HepG2 (cell line): ENCODE measurements around the gene AP3B1. TPM values are rescaled to one million over a fixed set of nuclear protein-coding genes. Genes with fewer than 3 reads are reported as not detected.

ENCODE experiments used
- ATAC-seq: fragments of 200-7000 bp; cut with Tn5 transposase; 3 replicates; pipeline ENCODE4 v1.9.1; 2020; ENCODE audit warnings: mild to moderate bottlenecking, moderate library complexity
- BruUV-seq: library from RNA; stranded (reverse); fragments of 400-500 nt; replicated peaks from 2 replicates; lab custom pipeline; 2021; lab: Mats Ljungman, UMichigan
- CTCF ChIA-PET: fragments of 300-600 bp; formaldehyde crosslinking; extraction: SDS; loops from one replicate; lab custom pipeline; 2021; ENCODE audit warnings: low total read pairs, inconsistent platforms, low intra/inter-chr PET ratio; lab: Yijun Ruan, JAX
- POLR2A ChIA-PET: fragments of 350-600 bp; sonication (Branson Sonifier 250); formaldehyde crosslinking; loops from one replicate; lab custom pipeline; 2020; ENCODE audit warnings: antibody characterized with exemption, inconsistent platforms; lab: Yijun Ruan, JAX
- DNase-seq: peaks from one replicate; pipeline ENCODE4 v3.0.0-alpha.2; 2015; ENCODE audit warnings: low spot score
- FAIRE-seq: peaks from 3 replicates; lab custom pipeline; 2011; peaks lifted over from hg19 to GRCh38; lab: Jason Lieb, UNC
- H2AFZ ChIP-seq: one replicate; pipeline ENCODE4 v1.6.1; 2011; ENCODE audit warnings: low read length, inconsistent platforms
- H3K27ac ChIP-seq: fragments of 300-600 bp; 3 replicates; pipeline ENCODE4 v1.8.0; 2011; ENCODE audit warnings: mixed run types, mild to moderate bottlenecking, mixed read lengths, low read length, inconsistent platforms; ENCODE audit not compliant: insufficient read depth; ENCODE audit errors: extremely low read length
- H3K27me3 ChIP-seq, 2 experiments: fragments of 200-600 bp in 1 of 2; 2 replicates in 1 of 2; 3 replicates in 1 of 2; pipeline versions ENCODE4 v1.6.0 to v1.8.0; 2011; ENCODE audit warnings: low read length in 2 of 2, mild to moderate bottlenecking in 2 of 2, moderate library complexity in 2 of 2, inconsistent platforms in 1 of 2; ENCODE audit not compliant: insufficient read depth in 2 of 2, control insufficient read depth in 1 of 2
- H3K36me3 ChIP-seq, 2 experiments: fragments of 200-600 bp in 1 of 2; replicated peaks in 1 of 2; 2 replicates in 1 of 2; 3 replicates in 1 of 2; pipeline versions ENCODE4 v1.5.1 to v1.8.0; 2011; ENCODE audit warnings: low read length in 2 of 2, inconsistent platforms in 1 of 2; ENCODE audit not compliant: insufficient read depth in 2 of 2, control insufficient read depth in 1 of 2
- H3K4me1 ChIP-seq: 2 replicates; pipeline ENCODE4 v1.5.1; 2012; ENCODE audit warnings: low read length, inconsistent platforms; ENCODE audit not compliant: insufficient read depth
- H3K4me2 ChIP-seq: 2 replicates; pipeline ENCODE4 v1.6.0; 2011; ENCODE audit warnings: low read depth, low read length, inconsistent platforms
- H3K4me3 ChIP-seq, 3 experiments: fragments of 200-600 bp in 1 of 3; sonication (generic), shearing (Covaris generic) in 1 of 3; replicated peaks in 1 of 3; 2 replicates each; pipeline ENCODE4 v1.5.1; 2011 to 2016; ENCODE audit warnings: low read length in 3 of 3, inconsistent platforms in 2 of 3, low read depth in 2 of 3, mild to moderate bottlenecking in 2 of 3, control low read depth in 1 of 3, mixed read lengths in 1 of 3; ENCODE audit not compliant: insufficient read depth in 1 of 3
- H3K79me2 ChIP-seq: one replicate; pipeline ENCODE4 v1.6.1; 2011; ENCODE audit warnings: low read length, inconsistent platforms; ENCODE audit not compliant: insufficient read depth
- H3K9ac ChIP-seq: 2 replicates; pipeline ENCODE4 v1.6.0; 2011; ENCODE audit warnings: mild to moderate bottlenecking, low read depth, low read length, inconsistent platforms; ENCODE audit not compliant: insufficient read depth
- H3K9me3 ChIP-seq: 2 replicates; pipeline ENCODE4 v1.5.1; 2012; ENCODE audit warnings: mild to moderate bottlenecking, low read length
- H4K20me1 ChIP-seq: 2 replicates; pipeline ENCODE4 v1.6.0; 2011; ENCODE audit warnings: inconsistent platforms, mild to moderate bottlenecking, low read length, moderate library complexity; ENCODE audit not compliant: insufficient read depth
- BRD4 ChIP-seq: sonication (generic); formaldehyde crosslinking; IDR thresholded peaks from 2 replicates; pipeline ENCODE4 v1.4.0; 2020; ENCODE audit warnings: missing genetic modification reagents
- BRF2 ChIP-seq: sonication (generic); formaldehyde crosslinking; IDR thresholded peaks from 2 replicates; pipeline ENCODE4 v1.8.1; 2022; ENCODE audit warnings: mild to moderate bottlenecking, missing genetic modification reagents
- CSRNP1 ChIP-seq: sonication (generic); formaldehyde crosslinking; IDR thresholded peaks from 2 replicates; pipeline ENCODE4 v1.8.1; 2023; ENCODE audit warnings: mild to moderate bottlenecking, missing genetic modification reagents
- HMGA1 ChIP-seq: sonication (generic); formaldehyde crosslinking; conservative IDR thresholded peaks from 2 replicates; pipeline ENCODE4 v1.4.0; 2020; ENCODE audit warnings: missing genetic modification reagents
- HNF4A ChIP-seq: sonication (generic); formaldehyde crosslinking; IDR thresholded peaks from 2 replicates; pipeline ENCODE4 v1.4.0; 2020; ENCODE audit warnings: missing genetic modification reagents
- MED8 ChIP-seq: sonication (generic); formaldehyde crosslinking; IDR thresholded peaks from 2 replicates; pipeline ENCODE4 v1.8.1; 2023; ENCODE audit warnings: mild to moderate bottlenecking, missing genetic modification reagents; ENCODE audit not compliant: insufficient replicate concordance
- NCOA2 ChIP-seq: sonication (generic); formaldehyde crosslinking; IDR thresholded peaks from 2 replicates; pipeline ENCODE4 v1.8.0; 2022; ENCODE audit warnings: inconsistent platforms
- THAP11 ChIP-seq: IDR thresholded peaks from 2 replicates; pipeline ENCODE4 v1.6.1; 2016; ENCODE audit warnings: missing biosample characterization, missing genetic modification reagents
- THAP8 ChIP-seq: sonication (generic); formaldehyde crosslinking; IDR thresholded peaks from 2 replicates; pipeline ENCODE4 v1.5.1; 2020; ENCODE audit warnings: missing genetic modification reagents, mild to moderate bottlenecking, borderline replicate concordance
- ZNF703 ChIP-seq: sonication (generic); formaldehyde crosslinking; IDR thresholded peaks from 2 replicates; pipeline ENCODE4 v1.5.1; 2020; ENCODE audit warnings: missing genetic modification reagents, mild to moderate bottlenecking, moderate library complexity, borderline replicate concordance
- in situ Hi-C: cut with HindIII; loops from 2 replicates; pipeline ENCODE4 v1.10.0; 2017; ENCODE audit warnings: low pct_unique_long_range_greater_than_20kb; ENCODE audit not compliant: extremely low pct_ligation_motif_present
- intact Hi-C: fragments of 100-400 bp; cut with micrococcal nuclease; formaldehyde crosslinking; loops from one replicate; pipeline ENCODE4 v1.10.0; 2022; ENCODE audit not compliant: unreplicated experiment
- polyA plus RNA-seq, 8 experiments: library from polyadenylated mRNA; depleted of rRNA in 3 of 8; stranded (reverse) in 7 of 8; unstranded in 1 of 8; fragments of >200 nt; fragmentation: Illumina TruSeq in 4 of 8; extraction: Trizol in 4 of 8; gene quantifications; 2 replicates each; pipeline versions ENCODE4 v1.2.1 to v1.2.3, GENCODE V29; 2011 to 2016; ENCODE audit warnings: low read depth in 4 of 8, missing spikeins in 1 of 8, mixed read lengths in 1 of 8; ENCODE audit not compliant: insufficient read depth in 1 of 8
- total RNA-seq, 5 experiments: library from RNA; depleted of rRNA; stranded (reverse); fragments of >200 nt; fragmentation: Illumina TruSeq; extraction: Trizol; gene quantifications; 2 replicates each; pipeline ENCODE4 v1.2.3, GENCODE V29; 2016; ENCODE audit warnings: low read depth in 1 of 5
- TF ChIP-seq, protein P1 (sequence below): sonication (generic); formaldehyde crosslinking; IDR thresholded peaks from 2 replicates; pipeline ENCODE4 v1.8.0; 2023; ENCODE audit warnings: mild to moderate bottlenecking, missing genetic modification reagents
- TF ChIP-seq, protein P2 (sequence below): sonication (generic); formaldehyde crosslinking; conservative IDR thresholded peaks from 2 replicates; pipeline ENCODE4 v1.5.0; 2020; ENCODE audit warnings: missing genetic modification reagents
- TF ChIP-seq, protein P3 (sequence below): IDR thresholded peaks from 2 replicates; pipeline ENCODE4 v1.6.1; 2016
- TF ChIP-seq, protein P4 (sequence below): sonication (generic); formaldehyde crosslinking; IDR thresholded peaks from 2 replicates; pipeline ENCODE4 v1.5.1; 2020; ENCODE audit warnings: missing genetic modification reagents, mild to moderate bottlenecking, borderline replicate concordance

The AP3B1 gene
- total and polyA plus RNA-seq, 2 of the 13 experiments (the other 11 are each of a cell fraction or from before 2014, with no cell fraction given) = 37.7 to 51.2 TPM

DNA sequence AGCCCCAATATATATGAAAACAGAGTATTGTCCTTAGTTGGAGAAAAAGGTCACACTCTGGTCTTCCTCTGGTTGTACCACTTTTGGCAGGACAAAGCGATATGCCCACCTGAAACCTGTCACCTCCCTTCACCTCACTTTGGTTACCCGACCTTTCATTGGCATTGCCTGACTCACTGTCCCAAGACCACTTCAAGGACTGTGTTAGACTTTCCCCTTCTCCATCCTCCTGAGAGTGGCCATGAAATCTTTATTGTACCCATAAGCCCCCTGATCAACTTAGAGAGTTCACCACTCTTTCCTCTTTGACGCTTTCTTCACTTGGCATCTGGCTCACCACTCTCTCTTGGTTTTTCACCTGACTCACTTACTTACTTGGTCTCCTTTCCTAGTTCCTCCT, 32.4 kb upstream of the AP3B1 start (continued):
- TF ChIP-seq THAP11 (CRISPR knock-in tag) = no peak
- TF ChIP-seq, protein P1, sequence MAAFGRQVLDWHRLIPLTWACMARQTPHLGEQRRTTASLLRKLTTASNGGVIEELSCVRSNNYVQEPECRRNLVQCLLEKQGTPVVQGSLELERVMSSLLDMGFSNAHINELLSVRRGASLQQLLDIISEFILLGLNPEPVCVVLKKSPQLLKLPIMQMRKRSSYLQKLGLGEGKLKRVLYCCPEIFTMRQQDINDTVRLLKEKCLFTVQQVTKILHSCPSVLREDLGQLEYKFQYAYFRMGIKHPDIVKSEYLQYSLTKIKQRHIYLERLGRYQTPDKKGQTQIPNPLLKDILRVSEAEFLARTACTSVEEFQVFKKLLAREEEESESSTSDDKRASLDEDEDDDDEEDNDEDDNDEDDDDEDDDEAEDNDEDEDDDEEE (CRISPR knock-in tag) = no peak
- TF ChIP-seq CSRNP1 = no peak
- no peak for TF ChIP-seq NCOA2 (CRISPR knock-in tag)
- TF ChIP-seq, protein P2, sequence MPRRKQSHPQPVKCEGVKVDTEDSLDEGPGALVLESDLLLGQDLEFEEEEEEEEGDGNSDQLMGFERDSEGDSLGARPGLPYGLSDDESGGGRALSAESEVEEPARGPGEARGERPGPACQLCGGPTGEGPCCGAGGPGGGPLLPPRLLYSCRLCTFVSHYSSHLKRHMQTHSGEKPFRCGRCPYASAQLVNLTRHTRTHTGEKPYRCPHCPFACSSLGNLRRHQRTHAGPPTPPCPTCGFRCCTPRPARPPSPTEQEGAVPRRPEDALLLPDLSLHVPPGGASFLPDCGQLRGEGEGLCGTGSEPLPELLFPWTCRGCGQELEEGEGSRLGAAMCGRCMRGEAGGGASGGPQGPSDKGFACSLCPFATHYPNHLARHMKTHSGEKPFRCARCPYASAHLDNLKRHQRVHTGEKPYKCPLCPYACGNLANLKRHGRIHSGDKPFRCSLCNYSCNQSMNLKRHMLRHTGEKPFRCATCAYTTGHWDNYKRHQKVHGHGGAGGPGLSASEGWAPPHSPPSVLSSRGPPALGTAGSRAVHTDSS (CRISPR knock-in tag) = no peak
- TF ChIP-seq THAP8 (CRISPR knock-in tag) = no peak

DNA sequence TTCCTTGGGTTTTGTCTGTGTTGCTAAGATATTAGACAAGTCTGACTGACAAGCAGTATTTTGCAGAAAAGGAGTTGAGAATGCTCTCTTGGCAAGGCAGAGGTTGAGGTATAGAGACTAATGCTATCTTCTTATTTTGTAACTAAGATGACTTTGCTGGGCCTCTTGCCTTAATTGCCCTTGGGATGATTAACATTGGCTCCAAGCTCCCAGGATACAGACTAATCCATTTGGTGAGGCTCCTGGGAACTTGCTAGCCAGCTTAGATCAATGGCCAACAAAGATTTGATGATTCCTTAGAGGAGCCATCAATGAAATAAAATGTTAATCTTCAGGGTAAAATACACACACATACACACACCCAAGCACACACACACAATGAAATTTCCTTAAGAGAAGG, 28.7 kb upstream of the AP3B1 start:
- Histone ChIP-seq H4K20me1 (no peaks in the 10 kb centered on the region), H3K9ac (no peak overlapping the region), H2AFZ (no peak overlapping the region), H3K4me1 (no peaks in the 10 kb centered on the region), H3K9me3 (no peaks in the 10 kb centered on the region), H3K4me2 (no peak overlapping the region), H3K27me3 (no peaks in the 10 kb centered on the region; a peak in 1 of 5 replicates), H3K27ac (no peak overlapping the region), H3K4me3 (no peak overlapping the region), H3K36me3 (no peaks in the 10 kb centered on the region), H3K79me2 (no peaks in the 10 kb centered on the region)
- no peak for ATAC-seq
- intact Hi-C loops (no loop called here), in situ Hi-C loops (no loop called here)
- BruUV-seq = no TSS peak
- CTCF ChIA-PET = no interaction called here
- no peak for FAIRE-seq
- DNase-seq = no peak
- POLR2A ChIA-PET = no interaction called here
- TF ChIP-seq ZNF703 (no peak), BRD4 (no peak), HMGA1 (no peak), MED8 (CRISPR knock-in tag) (no peak), BRF2 (no peak), HNF4A (CRISPR knock-in tag) (no peak)
- TF ChIP-seq, protein P3, sequence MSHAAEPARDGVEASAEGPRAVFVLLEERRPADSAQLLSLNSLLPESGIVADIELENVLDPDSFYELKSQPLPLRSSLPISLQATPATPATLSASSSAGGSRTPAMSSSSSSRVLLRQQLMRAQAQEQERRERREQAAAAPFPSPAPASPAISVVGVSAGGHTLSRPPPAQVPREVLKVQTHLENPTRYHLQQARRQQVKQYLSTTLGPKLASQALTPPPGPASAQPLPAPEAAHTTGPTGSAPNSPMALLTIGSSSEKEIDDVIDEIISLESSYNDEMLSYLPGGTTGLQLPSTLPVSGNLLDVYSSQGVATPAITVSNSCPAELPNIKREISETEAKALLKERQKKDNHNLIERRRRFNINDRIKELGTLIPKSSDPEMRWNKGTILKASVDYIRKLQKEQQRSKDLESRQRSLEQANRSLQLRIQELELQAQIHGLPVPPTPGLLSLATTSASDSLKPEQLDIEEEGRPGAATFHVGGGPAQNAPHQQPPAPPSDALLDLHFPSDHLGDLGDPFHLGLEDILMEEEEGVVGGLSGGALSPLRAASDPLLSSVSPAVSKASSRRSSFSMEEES (CRISPR knock-in tag) = no peak
- TF ChIP-seq, protein P4, sequence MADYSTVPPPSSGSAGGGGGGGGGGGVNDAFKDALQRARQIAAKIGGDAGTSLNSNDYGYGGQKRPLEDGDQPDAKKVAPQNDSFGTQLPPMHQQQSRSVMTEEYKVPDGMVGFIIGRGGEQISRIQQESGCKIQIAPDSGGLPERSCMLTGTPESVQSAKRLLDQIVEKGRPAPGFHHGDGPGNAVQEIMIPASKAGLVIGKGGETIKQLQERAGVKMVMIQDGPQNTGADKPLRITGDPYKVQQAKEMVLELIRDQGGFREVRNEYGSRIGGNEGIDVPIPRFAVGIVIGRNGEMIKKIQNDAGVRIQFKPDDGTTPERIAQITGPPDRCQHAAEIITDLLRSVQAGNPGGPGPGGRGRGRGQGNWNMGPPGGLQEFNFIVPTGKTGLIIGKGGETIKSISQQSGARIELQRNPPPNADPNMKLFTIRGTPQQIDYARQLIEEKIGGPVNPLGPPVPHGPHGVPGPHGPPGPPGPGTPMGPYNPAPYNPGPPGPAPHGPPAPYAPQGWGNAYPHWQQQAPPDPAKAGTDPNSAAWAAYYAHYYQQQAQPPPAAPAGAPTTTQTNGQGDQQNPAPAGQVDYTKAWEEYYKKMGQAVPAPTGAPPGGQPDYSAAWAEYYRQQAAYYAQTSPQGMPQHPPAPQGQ (CRISPR knock-in tag) = no peak
